Neural cell (in vitro differentiated cells): ENCODE data around the gene FOXI1. TPM values are rescaled to one million over a fixed set of nuclear protein-coding genes. Genes with fewer than 3 reads are reported as not detected.

Experiments
- H2AFZ ChIP-seq: fragments of 200-600, 300-800 bp; sonication (generic), shearing (Covaris generic); 2 replicates; pipeline ENCODE4 v1.6.0; 2014; ENCODE audit warnings: low read depth, mild to moderate bottlenecking, antibody characterized with exemption, low read length, moderate library complexity
- H3F3A ChIP-seq: fragments of 200-600 bp; shearing (Covaris generic); 2 replicates; pipeline ENCODE4 v1.6.1; 2016; ENCODE audit warnings: mild to moderate bottlenecking, moderate library complexity, mixed read lengths, antibody characterized with exemption, low read length; ENCODE audit not compliant: insufficient read depth, poor library complexity, severe bottlenecking
- H3K27ac ChIP-seq: fragments of 200-600, 300-800 bp; sonication (generic), shearing (Covaris generic); 2 replicates; pipeline ENCODE4 v1.5.1; 2014; ENCODE audit warnings: mild to moderate bottlenecking, low read length, moderate library complexity
- H3K27me3 ChIP-seq: fragments of 300-800, 200-600 bp; sonication (generic), shearing (Covaris generic); 2 replicates; pipeline ENCODE4 v1.6.0; 2014; ENCODE audit warnings: mild to moderate bottlenecking, low read depth, low read length, moderate library complexity; ENCODE audit not compliant: insufficient read depth
- H3K36me3 ChIP-seq: fragments of 300-800, 200-600 bp; sonication (generic), shearing (Covaris generic); 2 replicates; pipeline ENCODE4 v1.5.1; 2014; ENCODE audit warnings: mild to moderate bottlenecking, antibody characterized with exemption, low read length, moderate library complexity; ENCODE audit not compliant: insufficient read depth
- H3K4me2 ChIP-seq: fragments of 300-800, 200-600 bp; sonication (generic), shearing (Covaris generic); 2 replicates; pipeline ENCODE4 v1.6.0; 2014; ENCODE audit warnings: mild to moderate bottlenecking, low read length
- H3K4me3 ChIP-seq: fragments of 300-800, 200-600 bp; sonication (generic), shearing (Covaris generic); 2 replicates; pipeline ENCODE4 v1.5.1; 2014; ENCODE audit warnings: mild to moderate bottlenecking, low read length, moderate library complexity
- H3K79me2 ChIP-seq: fragments of 200-600 bp; shearing (Covaris generic); replicated peaks from 2 replicates; pipeline ENCODE4 v1.6.0; 2014; ENCODE audit warnings: mild to moderate bottlenecking, low read length, moderate library complexity; ENCODE audit not compliant: insufficient read depth
- H3K9ac ChIP-seq: fragments of 300-800, 200-600 bp; sonication (generic), shearing (Covaris generic); 2 replicates; pipeline ENCODE4 v1.6.1; 2016; ENCODE audit warnings: mild to moderate bottlenecking, low read length, mixed read lengths
- H3K9me2 ChIP-seq: fragments of 200-600 bp; shearing (Covaris generic); 2 replicates; pipeline ENCODE4 v1.6.1; 2016; ENCODE audit warnings: mild to moderate bottlenecking, low read length, mixed read lengths; ENCODE audit not compliant: insufficient read depth
- H3K9me3 ChIP-seq: fragments of 200-600, 300-800 bp; sonication (generic), shearing (Covaris generic); 2 replicates; pipeline ENCODE4 v1.6.1; 2016; ENCODE audit warnings: mild to moderate bottlenecking, mixed run types, low read length, moderate library complexity, mixed read lengths
- H4K20me1 ChIP-seq: fragments of 200-600 bp; shearing (Covaris generic); 2 replicates; pipeline ENCODE4 v1.6.1; 2016; ENCODE audit warnings: mild to moderate bottlenecking, mixed run types; ENCODE audit not compliant: insufficient read depth
- EP300 ChIP-seq: fragments of 450-650 bp; conservative IDR thresholded peaks from 2 replicates; pipeline ENCODE4 v1.6.1; 2014; ENCODE audit warnings: antibody characterized with exemption, mild to moderate bottlenecking, moderate library complexity; ENCODE audit not compliant: poor library complexity, severe bottlenecking
- EZH2 ChIP-seq: fragments of 200-600, 300-800 bp; shearing (Covaris generic), sonication (generic); IDR thresholded peaks from 2 replicates; pipeline ENCODE4 v1.6.1; 2014; ENCODE audit warnings: antibody characterized with exemption, low read length, borderline replicate concordance, mild to moderate bottlenecking; ENCODE audit not compliant: insufficient read depth, poor library complexity, severe bottlenecking
- MXI1 ChIP-seq: fragments of 450-650 bp; conservative IDR thresholded peaks from 2 replicates; pipeline ENCODE4 v1.6.1; 2014; ENCODE audit warnings: antibody characterized with exemption, mild to moderate bottlenecking; ENCODE audit not compliant: poor library complexity, severe bottlenecking
- POLR2AphosphoS5 ChIP-seq: IDR thresholded peaks from 2 replicates; pipeline ENCODE4 v1.6.1; 2012
- RAD21 ChIP-seq: fragments of 450-650 bp; conservative IDR thresholded peaks from 2 replicates; pipeline ENCODE4 v1.6.1; 2014; ENCODE audit warnings: antibody characterized with exemption, mild to moderate bottlenecking, moderate library complexity
- SMC3 ChIP-seq: fragments of 450-650 bp; conservative IDR thresholded peaks from 2 replicates; pipeline ENCODE4 v1.6.1; 2014; ENCODE audit warnings: antibody characterized with exemption, mild to moderate bottlenecking, moderate library complexity; ENCODE audit not compliant: poor library complexity
- TAF1 ChIP-seq: IDR thresholded peaks from 2 replicates; pipeline ENCODE4 v1.6.1; 2012; ENCODE audit warnings: low read depth
- polyA plus RNA-seq: library from polyadenylated mRNA; depleted of rRNA; stranded (reverse); fragments of >200 nt; gene quantifications from 2 replicates; pipeline ENCODE4 v1.2.3, GENCODE V29; 2014
- TF ChIP-seq, protein P1 (sequence below): fragments of 450-650 bp; IDR thresholded peaks from 2 replicates; pipeline ENCODE4 v1.5.1; 2014; ENCODE audit warnings: antibody characterized with exemption, mild to moderate bottlenecking, moderate library complexity; ENCODE audit not compliant: poor library complexity, severe bottlenecking
- TF ChIP-seq, protein P2 (sequence below): IDR thresholded peaks from 2 replicates; pipeline ENCODE4 v1.6.1; 2012; ENCODE audit warnings: borderline replicate concordance

Gene FOXI1
- polyA plus RNA-seq, 1 donor from 2014 or later = not detected

DNA sequence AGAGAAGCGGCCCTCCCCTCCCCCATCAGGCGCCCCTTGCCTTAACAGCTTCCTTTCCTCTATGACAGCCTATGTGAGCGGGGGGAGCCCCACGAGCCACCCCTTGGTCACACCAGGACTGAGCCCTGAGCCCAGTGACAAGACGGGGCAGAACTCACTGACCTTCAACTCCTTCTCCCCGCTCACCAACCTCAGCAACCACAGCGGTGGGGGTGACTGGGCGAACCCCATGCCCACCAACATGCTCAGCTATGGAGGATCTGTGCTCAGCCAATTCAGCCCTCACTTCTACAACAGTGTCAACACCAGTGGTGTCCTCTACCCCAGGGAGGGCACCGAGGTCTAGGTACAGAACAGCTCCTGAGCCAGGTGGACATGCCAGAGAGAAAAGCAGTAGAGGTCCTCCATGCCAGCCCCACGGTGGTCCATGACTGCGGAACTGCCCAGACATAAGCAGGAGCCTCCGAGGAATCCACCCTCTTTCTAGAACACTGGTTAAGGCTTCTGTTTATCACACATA is 2.6 kb downstream of the FOXI1 start:
- Histone ChIP-seq H3K79me2 (no peaks in the 10 kb centered on the region), H2AFZ (no peak overlapping the region), H4K20me1 (no peaks in the 10 kb centered on the region), H3K4me2 (no peak overlapping the region), H3K9me3 (no peaks in the 10 kb centered on the region), H3K9me2 (no peaks in the 10 kb centered on the region), H3F3A (no peaks in the 10 kb centered on the region), H3K36me3 (no peaks in the 10 kb centered on the region), H3K27ac (no peak overlapping the region), H3K4me3 (no peak overlapping the region), H3K27me3 (no peaks in the 10 kb centered on the region), H3K9ac (no peak overlapping the region)
- no peak for TF ChIP-seq SMC3
- TF ChIP-seq, protein P1, sequence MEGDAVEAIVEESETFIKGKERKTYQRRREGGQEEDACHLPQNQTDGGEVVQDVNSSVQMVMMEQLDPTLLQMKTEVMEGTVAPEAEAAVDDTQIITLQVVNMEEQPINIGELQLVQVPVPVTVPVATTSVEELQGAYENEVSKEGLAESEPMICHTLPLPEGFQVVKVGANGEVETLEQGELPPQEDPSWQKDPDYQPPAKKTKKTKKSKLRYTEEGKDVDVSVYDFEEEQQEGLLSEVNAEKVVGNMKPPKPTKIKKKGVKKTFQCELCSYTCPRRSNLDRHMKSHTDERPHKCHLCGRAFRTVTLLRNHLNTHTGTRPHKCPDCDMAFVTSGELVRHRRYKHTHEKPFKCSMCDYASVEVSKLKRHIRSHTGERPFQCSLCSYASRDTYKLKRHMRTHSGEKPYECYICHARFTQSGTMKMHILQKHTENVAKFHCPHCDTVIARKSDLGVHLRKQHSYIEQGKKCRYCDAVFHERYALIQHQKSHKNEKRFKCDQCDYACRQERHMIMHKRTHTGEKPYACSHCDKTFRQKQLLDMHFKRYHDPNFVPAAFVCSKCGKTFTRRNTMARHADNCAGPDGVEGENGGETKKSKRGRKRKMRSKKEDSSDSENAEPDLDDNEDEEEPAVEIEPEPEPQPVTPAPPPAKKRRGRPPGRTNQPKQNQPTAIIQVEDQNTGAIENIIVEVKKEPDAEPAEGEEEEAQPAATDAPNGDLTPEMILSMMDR = no peak
- TF ChIP-seq TAF1 = no peak
- no peak for TF ChIP-seq MXI1
- TF ChIP-seq EZH2 = no peak
- no peak for TF ChIP-seq POLR2AphosphoS5
- no peak for TF ChIP-seq RAD21
- TF ChIP-seq EP300 = no peak
- TF ChIP-seq, protein P2, sequence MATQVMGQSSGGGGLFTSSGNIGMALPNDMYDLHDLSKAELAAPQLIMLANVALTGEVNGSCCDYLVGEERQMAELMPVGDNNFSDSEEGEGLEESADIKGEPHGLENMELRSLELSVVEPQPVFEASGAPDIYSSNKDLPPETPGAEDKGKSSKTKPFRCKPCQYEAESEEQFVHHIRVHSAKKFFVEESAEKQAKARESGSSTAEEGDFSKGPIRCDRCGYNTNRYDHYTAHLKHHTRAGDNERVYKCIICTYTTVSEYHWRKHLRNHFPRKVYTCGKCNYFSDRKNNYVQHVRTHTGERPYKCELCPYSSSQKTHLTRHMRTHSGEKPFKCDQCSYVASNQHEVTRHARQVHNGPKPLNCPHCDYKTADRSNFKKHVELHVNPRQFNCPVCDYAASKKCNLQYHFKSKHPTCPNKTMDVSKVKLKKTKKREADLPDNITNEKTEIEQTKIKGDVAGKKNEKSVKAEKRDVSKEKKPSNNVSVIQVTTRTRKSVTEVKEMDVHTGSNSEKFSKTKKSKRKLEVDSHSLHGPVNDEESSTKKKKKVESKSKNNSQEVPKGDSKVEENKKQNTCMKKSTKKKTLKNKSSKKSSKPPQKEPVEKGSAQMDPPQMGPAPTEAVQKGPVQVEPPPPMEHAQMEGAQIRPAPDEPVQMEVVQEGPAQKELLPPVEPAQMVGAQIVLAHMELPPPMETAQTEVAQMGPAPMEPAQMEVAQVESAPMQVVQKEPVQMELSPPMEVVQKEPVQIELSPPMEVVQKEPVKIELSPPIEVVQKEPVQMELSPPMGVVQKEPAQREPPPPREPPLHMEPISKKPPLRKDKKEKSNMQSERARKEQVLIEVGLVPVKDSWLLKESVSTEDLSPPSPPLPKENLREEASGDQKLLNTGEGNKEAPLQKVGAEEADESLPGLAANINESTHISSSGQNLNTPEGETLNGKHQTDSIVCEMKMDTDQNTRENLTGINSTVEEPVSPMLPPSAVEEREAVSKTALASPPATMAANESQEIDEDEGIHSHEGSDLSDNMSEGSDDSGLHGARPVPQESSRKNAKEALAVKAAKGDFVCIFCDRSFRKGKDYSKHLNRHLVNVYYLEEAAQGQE = no peak

DNA sequence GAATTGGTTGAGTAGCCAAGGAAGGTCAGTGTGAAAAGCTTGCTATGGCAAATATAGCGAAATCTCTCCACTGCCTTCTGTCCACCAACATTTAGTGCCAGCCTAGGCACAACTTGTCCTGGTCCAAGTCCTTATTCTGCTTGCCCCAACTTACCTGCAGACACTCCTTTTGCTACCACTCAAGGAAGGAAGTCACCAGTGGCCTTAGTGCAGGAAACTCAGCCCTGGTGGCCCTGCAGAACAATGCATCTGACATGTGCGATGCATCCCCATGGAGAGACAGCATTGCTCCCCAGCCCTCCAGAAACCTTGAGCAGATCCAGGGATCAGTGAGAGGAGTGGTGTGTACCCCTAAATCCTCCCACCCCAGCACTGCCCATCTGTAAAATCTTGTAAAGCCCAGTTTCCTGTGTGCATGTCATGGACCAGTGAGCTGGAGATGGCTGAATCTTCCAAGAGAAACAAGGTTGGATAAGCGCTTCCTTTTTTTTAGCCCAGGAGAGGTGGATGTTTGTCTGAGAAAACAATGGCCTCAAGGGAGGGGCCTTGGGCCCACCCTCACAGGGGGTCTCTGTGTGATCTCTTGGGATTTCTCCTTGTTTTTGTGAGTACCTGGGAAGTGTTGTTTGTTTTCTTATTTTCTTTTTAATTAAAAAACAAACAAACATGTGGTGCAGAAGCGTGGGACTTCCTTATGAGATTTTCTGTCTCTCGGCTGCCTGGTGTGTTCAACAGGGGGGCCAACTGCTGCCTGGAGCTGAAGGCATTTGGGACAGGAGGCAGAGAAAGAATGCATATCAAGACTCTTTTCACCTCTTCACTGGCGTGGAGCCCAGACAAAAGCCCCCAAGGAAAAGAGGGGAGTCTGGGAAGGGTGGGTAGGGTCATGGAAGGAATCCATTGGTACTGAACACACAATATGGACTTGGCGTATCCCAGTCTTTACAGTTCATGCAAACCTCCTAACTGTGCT is 3.6 kb downstream of the FOXI1 start:
- Histone ChIP-seq H3K27ac (no peak overlapping the region), H4K20me1 (no peaks in the 10 kb centered on the region), H3K9ac (no peak overlapping the region), H3K9me3 (no peaks in the 10 kb centered on the region), H3K79me2 (no peaks in the 10 kb centered on the region), H2AFZ (no peak overlapping the region), H3F3A (no peaks in the 10 kb centered on the region), H3K4me2 (no peak overlapping the region), H3K9me2 (no peaks in the 10 kb centered on the region), H3K27me3 (no peaks in the 10 kb centered on the region), H3K36me3 (no peaks in the 10 kb centered on the region), H3K4me3 (no peak overlapping the region)
- no peak for TF ChIP-seq EP300
- TF ChIP-seq, protein P1 = no peak
- no peak for TF ChIP-seq MXI1
- no peak for TF ChIP-seq RAD21
- TF ChIP-seq, protein P2 = no peak
- no peak for TF ChIP-seq EZH2
- TF ChIP-seq TAF1 = no peak
- no peak for TF ChIP-seq POLR2AphosphoS5
- no peak for TF ChIP-seq SMC3
